BLaER1 (cell line): Measurements from ENCODE around the gene C19orf73.
A peak's percentile ranks its signal among the peaks of the same experiment; 100 is the strongest.
"Not testable (repeated sequence)": the region's sequence is repeated elsewhere in the genome, so short reads cannot be mapped to it uniquely, and the experiment has no call there.

ENCODE experiments used
- H3K27ac ChIP-seq: shearing (Covaris generic); formaldehyde crosslinking; 2 replicates; pipeline ENCODE4 v1.8.1; 2022
- H3K27me3 ChIP-seq: shearing (Covaris generic); formaldehyde crosslinking; 2 replicates; pipeline ENCODE4 v1.8.1; 2022
- H3K36me3 ChIP-seq: shearing (Covaris generic); formaldehyde crosslinking; 2 replicates; pipeline ENCODE4 v1.8.1; 2022
- H3K4me1 ChIP-seq: shearing (Covaris generic); formaldehyde crosslinking; 2 replicates; pipeline ENCODE4 v1.8.1; 2022
- H3K4me2 ChIP-seq: shearing (Covaris generic); formaldehyde crosslinking; 2 replicates; pipeline ENCODE4 v1.8.1; 2022
- H3K4me3 ChIP-seq: shearing (Covaris generic); formaldehyde crosslinking; 2 replicates; pipeline ENCODE4 v1.8.1; 2022
- H3K9ac ChIP-seq: shearing (Covaris generic); formaldehyde crosslinking; 2 replicates; pipeline ENCODE4 v1.8.1; 2022
- H3K9me3 ChIP-seq: shearing (Covaris generic); formaldehyde crosslinking; 2 replicates; pipeline ENCODE4 v1.8.1; 2022
- H4K20me1 ChIP-seq: shearing (Covaris generic); formaldehyde crosslinking; 2 replicates; pipeline ENCODE4 v1.8.1; 2022
- Cebpa-rat ChIP-seq: shearing (Covaris generic); IDR thresholded peaks from 2 replicates; pipeline ENCODE4 v1.8.1; 2022

The C19orf73 gene

DNA sequence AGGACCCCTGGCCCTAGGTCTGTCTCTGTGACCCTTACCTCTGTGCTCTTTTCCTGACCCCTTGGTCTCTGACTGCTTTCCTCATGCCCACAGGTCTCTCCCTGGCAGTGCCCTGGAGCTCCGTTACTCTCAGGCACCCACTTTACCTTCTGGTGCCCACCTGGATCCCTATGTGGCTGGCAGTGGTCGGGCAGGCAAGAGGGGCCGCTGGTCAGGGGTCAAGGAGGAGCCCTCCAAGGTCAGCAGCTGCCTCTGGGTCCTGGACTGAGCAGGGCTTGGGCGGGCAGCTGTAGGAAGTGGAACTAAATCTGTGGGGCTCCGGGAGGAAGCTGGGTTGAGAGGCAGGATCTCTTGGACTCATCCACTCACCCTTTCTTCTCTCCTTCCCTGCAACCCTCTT is 16.7 kb upstream of the C19orf73 start:
- TF ChIP-seq Cebpa-rat: no peak
- no peak overlapping the region for H3K27ac ChIP-seq
- H3K36me3 ChIP-seq: peaks cover 55% of the 10 kb centered on the region

GRCh38 chr19:49133621-49134454 is 14.9 kb upstream of the C19orf73 start:
- H3K4me1 ChIP-seq: peaks cover 11% of the 10 kb centered on the region
- H3K9me3 ChIP-seq: peaks cover 12% of the 10 kb centered on the region
- H3K4me3 ChIP-seq: no peak overlapping the region
- no peak overlapping the region for H3K27ac ChIP-seq
- no peak for TF ChIP-seq Cebpa-rat
- H3K27me3 ChIP-seq: no peaks in the 10 kb centered on the region; the same call in 1 of the 2 replicates
- peaks cover 67% of the 10 kb centered on the region for H3K36me3 ChIP-seq
- no peaks in the 10 kb centered on the region for H4K20me1 ChIP-seq
- peak overlapping the region; percentile 12; the same call in 1 of the 2 replicates for H3K4me2 ChIP-seq
- H3K9ac ChIP-seq: no peak overlapping the region

More for the DNA sequence above, 16.7 kb upstream of the C19orf73 start:
- Histone ChIP-seq H3K4me1 (peaks cover 16% of the 10 kb centered on the region), H3K27me3 (no peaks in the 10 kb centered on the region; the same call in 1 of the 2 replicates), H3K9ac (no peak overlapping the region), H3K9me3 (peaks cover under 1% of the 10 kb centered on the region; the same call in 1 of the 2 replicates), H3K4me3 (no peak overlapping the region), H4K20me1 (no peaks in the 10 kb centered on the region), H3K4me2 (no peak overlapping the region)

DNA sequence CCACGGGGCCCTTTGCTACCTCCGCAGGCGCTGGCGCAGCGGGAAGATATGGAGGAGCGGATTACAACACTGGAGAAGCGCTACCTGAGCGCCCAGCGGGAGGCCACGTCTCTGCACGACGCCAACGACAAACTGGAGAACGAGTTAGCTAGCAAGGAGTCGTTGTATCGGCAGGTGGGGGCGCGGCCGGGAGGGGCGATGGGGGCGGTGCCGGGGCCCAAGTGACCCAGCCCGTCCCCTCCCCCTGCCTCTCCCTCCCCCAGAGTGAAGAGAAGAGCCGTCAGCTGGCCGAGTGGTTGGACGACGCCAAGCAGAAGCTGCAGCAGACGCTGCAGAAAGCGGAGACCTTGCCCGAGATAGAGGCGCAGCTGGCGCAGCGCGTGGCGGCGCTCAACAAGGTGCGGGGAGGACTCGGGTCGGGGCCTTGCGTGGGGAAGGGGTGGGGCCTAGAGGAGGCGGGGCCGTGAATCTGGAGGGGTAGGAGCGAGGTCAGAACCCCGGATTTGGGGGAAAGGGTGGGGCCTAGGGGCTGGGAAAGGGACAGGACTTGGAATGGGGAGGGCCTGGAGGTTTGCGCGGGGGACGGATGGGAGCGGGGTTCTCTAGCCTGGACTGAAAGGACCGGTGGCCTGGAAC is 14.1 kb upstream of the C19orf73 start:
- H3K4me3 ChIP-seq: no peak overlapping the region
- peaks cover 12% of the 10 kb centered on the region for H3K9me3 ChIP-seq
- H3K4me1 ChIP-seq: peaks cover 15% of the 10 kb centered on the region
- H3K36me3 ChIP-seq: peaks cover 67% of the 10 kb centered on the region
- TF ChIP-seq Cebpa-rat: no peak
- H3K4me2 ChIP-seq: peak overlapping the region; percentile 12; the same call in 1 of the 2 replicates
- H3K9ac ChIP-seq: no peak overlapping the region
- no peaks in the 10 kb centered on the region for H4K20me1 ChIP-seq
- H3K27ac ChIP-seq: no peak overlapping the region
- no peaks in the 10 kb centered on the region; the same call in 1 of the 2 replicates for H3K27me3 ChIP-seq

GRCh38 chr19:49130325-49130724 is 11.4 kb upstream of the C19orf73 start:
- H3K36me3 ChIP-seq: peaks cover 43% of the 10 kb centered on the region
- no peak overlapping the region for H3K4me2 ChIP-seq
- H3K4me1 ChIP-seq: peaks cover 21% of the 10 kb centered on the region
- no peak overlapping the region for H3K9ac ChIP-seq
- peaks cover 12% of the 10 kb centered on the region for H3K9me3 ChIP-seq
- no peaks in the 10 kb centered on the region for H4K20me1 ChIP-seq
- no peak overlapping the region for H3K27ac ChIP-seq
- H3K27me3 ChIP-seq: no peaks in the 10 kb centered on the region; the same call in 1 of the 2 replicates
- H3K4me3 ChIP-seq: no peak overlapping the region
- TF ChIP-seq Cebpa-rat: no peak

DNA sequence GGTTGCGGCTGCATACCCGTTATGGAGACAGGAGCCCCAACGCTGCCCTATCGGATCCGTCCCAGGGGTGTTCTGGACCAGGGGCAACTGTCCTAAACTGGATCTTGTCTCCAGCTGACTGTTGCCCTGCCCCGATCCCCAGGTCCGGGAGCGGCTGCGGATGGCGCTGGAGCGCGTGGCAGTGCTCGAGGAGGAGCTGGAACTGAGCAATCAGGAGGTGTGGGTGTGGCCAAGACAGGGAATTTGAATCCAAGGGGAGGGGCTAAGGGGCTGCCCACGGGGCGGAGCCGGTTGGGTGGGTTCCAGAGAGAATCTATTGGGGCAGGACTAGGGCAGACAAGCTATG is 10.3 kb upstream of the C19orf73 start:
- Histone ChIP-seq H3K27me3 (no peaks in the 10 kb centered on the region; the same call in 1 of the 2 replicates), H3K27ac (no peak overlapping the region), H3K4me2 (peak overlapping the region; percentile 85), H3K9ac (no peak overlapping the region), H4K20me1 (no peaks in the 10 kb centered on the region), H3K4me3 (peak overlapping the region; percentile 62), H3K36me3 (peaks cover 32% of the 10 kb centered on the region), H3K4me1 (peaks cover 21% of the 10 kb centered on the region), H3K9me3 (peaks cover 12% of the 10 kb centered on the region)
- TF ChIP-seq Cebpa-rat: no peak

GRCh38 chr19:49128545-49129237 is 9.7 kb upstream of the C19orf73 start:
- no peak overlapping the region; the same call in 1 of the 2 replicates for H3K9ac ChIP-seq
- H3K27me3 ChIP-seq: no peaks in the 10 kb centered on the region; the same call in 1 of the 2 replicates
- H4K20me1 ChIP-seq: no peaks in the 10 kb centered on the region
- H3K4me1 ChIP-seq: peaks cover 21% of the 10 kb centered on the region
- peak overlapping the region; percentile 62 for H3K4me3 ChIP-seq
- peaks cover 27% of the 10 kb centered on the region for H3K36me3 ChIP-seq
- no peak for TF ChIP-seq Cebpa-rat
- peak overlapping the region; percentile 85 for H3K4me2 ChIP-seq
- H3K9me3 ChIP-seq: peaks cover 12% of the 10 kb centered on the region
- peak overlapping the region; percentile 41; the same call in 1 of the 2 replicates for H3K27ac ChIP-seq

GRCh38 chr19:49127674-49128544 is 9.0 kb upstream of the C19orf73 start:
- Histone ChIP-seq H3K4me2 (peak overlapping the region; percentile 85), H3K9ac (peak overlapping the region; percentile 53; the same call in 1 of the 2 replicates), H3K36me3 (peaks cover 21% of the 10 kb centered on the region), H3K4me1 (peaks cover 21% of the 10 kb centered on the region), H4K20me1 (no peaks in the 10 kb centered on the region), H3K4me3 (peak overlapping the region; percentile 62), H3K27me3 (no peaks in the 10 kb centered on the region), H3K27ac (0 out of 2 replicates have a peak overlapping the region, but pooled peaks have one; percentile 44), H3K9me3 (peaks cover 12% of the 10 kb centered on the region)
- TF ChIP-seq Cebpa-rat: no peak

DNA sequence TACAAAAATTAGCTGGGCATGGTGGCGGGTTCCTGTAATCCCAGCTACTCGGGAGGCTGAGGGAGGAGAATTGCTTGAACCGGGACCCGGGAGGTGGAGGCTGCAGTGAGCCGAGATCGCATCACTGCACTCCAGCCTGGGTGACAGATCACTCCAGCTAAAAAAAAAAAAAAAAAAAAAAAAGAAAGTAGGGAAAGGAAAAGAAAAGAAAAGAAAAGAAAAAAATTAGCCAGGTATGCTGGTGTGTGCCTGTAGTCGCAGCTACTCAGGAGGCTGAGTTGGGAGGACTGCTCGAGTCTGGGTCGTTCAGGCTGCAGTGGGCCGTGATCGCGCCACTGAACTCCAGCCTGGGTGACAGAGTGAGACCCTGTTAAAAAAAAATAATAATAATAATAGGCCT is 8.3 kb upstream of the C19orf73 start:
- not testable (repeated sequence) for H3K9ac ChIP-seq, H3K27me3 ChIP-seq, H4K20me1 ChIP-seq, H3K27ac ChIP-seq, H3K4me3 ChIP-seq
- Histone ChIP-seq H3K9me3 (peaks cover 12% of the 10 kb centered on the region), H3K4me1 (peaks cover 21% of the 10 kb centered on the region), H3K36me3 (peaks cover 15% of the 10 kb centered on the region), H3K4me2 (peak overlapping the region; percentile 77)

DNA sequence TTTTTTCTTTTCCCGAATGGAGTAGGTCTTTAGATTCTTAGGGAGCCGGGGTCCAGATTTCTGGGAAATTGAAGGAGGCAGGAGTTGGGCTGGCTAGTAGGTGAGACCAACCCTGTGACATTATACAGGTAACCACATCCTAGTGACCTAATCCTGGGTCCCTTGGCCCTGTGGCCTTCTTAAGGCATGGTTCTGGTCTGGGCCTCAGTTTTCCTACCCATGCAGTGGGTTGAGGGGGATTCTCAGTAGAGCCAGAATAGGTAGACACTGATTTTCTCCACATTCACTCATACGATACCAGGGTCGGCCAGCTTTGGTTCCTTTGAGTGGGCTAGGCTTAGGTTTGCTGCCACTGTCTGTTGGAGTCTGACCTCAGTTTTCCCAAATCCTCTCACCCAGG is 7.6 kb upstream of the C19orf73 start:
- Histone ChIP-seq H3K9ac (no peak overlapping the region), H3K4me3 (no peak overlapping the region), H3K27ac (no peak overlapping the region), H3K27me3 (peaks cover 12% of the 10 kb centered on the region), H3K36me3 (peaks cover 15% of the 10 kb centered on the region), H3K9me3 (peaks cover 12% of the 10 kb centered on the region), H4K20me1 (0 out of 2 replicates have a peak, but pooled peaks cover 6% of the 10 kb centered on the region), H3K4me2 (no peak overlapping the region), H3K4me1 (peaks cover 21% of the 10 kb centered on the region)
- TF ChIP-seq Cebpa-rat: no peak
